Upper lobe of left lung (tissue), 6 donors: ENCODE measurements around the gene UBASH3B. TPM values are rescaled to one million over a fixed set of nuclear protein-coding genes. Genes with fewer than 3 reads are reported as not detected.

ENCODE experiments used
- ATAC-seq, 2 donors: fragments of 200-7000 bp; cut with Tn5 transposase; one replicate each; pipeline ENCODE4 v1.9.1; 2022; ENCODE audit warnings: mild to moderate bottlenecking in 2 of 2, moderate library complexity in 2 of 2; ENCODE audit not compliant: low FRiP score in 2 of 2
- DNase-seq, 2 donors: peaks; one replicate each; pipeline ENCODE4 v3.0.0-alpha.2; 2019 to 2020
- H3K27ac ChIP-seq, 4 donors: fragments of 200-600 bp; sonication (generic); one replicate each; pipeline ENCODE4 v1.5.1; 2016 to 2019
- H3K27me3 ChIP-seq, 4 donors: fragments of 200-600 bp; sonication (generic); one replicate each; pipeline ENCODE4 v1.5.1; 2017 to 2019
- H3K36me3 ChIP-seq, 4 donors: fragments of 200-600 bp; sonication (generic); one replicate each; pipeline ENCODE4 v1.5.1; 2016 to 2019
- H3K4me1 ChIP-seq, 4 donors: fragments of 200-600 bp; sonication (generic); one replicate each; pipeline ENCODE4 v1.5.1; 2018 to 2019
- H3K4me3 ChIP-seq, 4 donors: fragments of 200-600 bp; sonication (generic); one replicate each; pipeline ENCODE4 v1.5.1; 2017 to 2019; ENCODE audit warnings: mild to moderate bottlenecking in 2 of 4, moderate library complexity in 1 of 4
- H3K9me3 ChIP-seq, 4 donors: fragments of 200-600 bp; sonication (generic); one replicate each; pipeline ENCODE4 v1.5.1; 2018 to 2019
- EP300 ChIP-seq, 4 donors: sonication (generic); formaldehyde crosslinking; IDR thresholded peaks; one replicate each; pipeline ENCODE4 v1.5.1; 2017; ENCODE audit warnings: antibody characterized with exemption in 4 of 4, control low read depth in 2 of 4
- POLR2A ChIP-seq, 4 donors: fragments of 450-650 bp; IDR thresholded peaks; one replicate each; pipeline ENCODE4 v1.5.1; 2016 to 2017; ENCODE audit warnings: antibody characterized with exemption in 4 of 4, mild to moderate bottlenecking in 2 of 4
- POLR2AphosphoS5 ChIP-seq, 2 donors: sonication (generic); formaldehyde crosslinking; IDR thresholded peaks; one replicate each; pipeline ENCODE4 v1.5.1; 2017; ENCODE audit warnings: antibody characterized with exemption in 2 of 2
- WGBS, 2 donors: methylation state at CpG; one replicate each; pipeline ENCODE4 v1.1.5; 2017 to 2018; 5-methylcytosine and 5-hydroxymethylcytosine counted together
- total RNA-seq, 6 donors: library from RNA; depleted of rRNA in 4 of 6; stranded (reverse); fragments of >200 nt in 4 of 6; gene quantifications; one replicate each; pipeline versions ENCODE4 v1.1.0 to v1.2.1, GENCODE V29; 2016 to 2021
- TF ChIP-seq, protein P1 (sequence below), 6 experiments: fragments of 450-650 bp in 4 of 6; fragments of 200-600 bp in 2 of 6; sonication (generic) in 2 of 6; IDR thresholded peaks; one replicate each; pipeline ENCODE4 v1.5.1; 2016 to 2019; ENCODE audit warnings: antibody characterized with exemption in 6 of 6
- donor health status: DM: no; HTN: no; CAD: no; lungs with moderate emphysema.
- donor health status: DM: no; HTN: yes; CAD: no; lungs with severe emphysema.

The UBASH3B gene
- total RNA-seq, 6 donors from 2014 or later = 24.0 to 54.2 (median 40.4) TPM

DNA sequence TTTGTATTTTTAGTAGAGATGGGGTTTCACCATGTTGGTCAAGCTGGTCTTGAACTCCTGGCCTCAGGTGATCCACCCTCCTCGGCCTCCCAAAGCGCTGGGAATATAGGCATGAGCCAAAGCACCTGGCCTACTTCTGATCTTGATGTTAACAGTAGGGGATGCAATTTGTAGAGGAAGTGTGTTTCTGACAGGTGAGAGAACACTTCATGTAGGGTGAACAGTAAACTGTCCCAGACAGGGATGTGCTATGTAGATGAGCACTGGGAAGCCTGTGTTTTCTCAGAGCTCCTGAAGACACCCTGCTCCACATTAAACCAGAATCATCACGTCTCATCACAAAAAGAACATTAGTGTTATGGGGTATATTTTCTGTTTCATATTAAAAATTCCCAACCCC, 45.1 kb downstream of the UBASH3B start:
- Histone ChIP-seq H3K4me1 (peaks cover 0 to 10% (median 2%) of the 10 kb centered on the region in 4 donors), H3K4me3 (no peak overlapping the region), H3K27ac (no peak overlapping the region), H3K9me3 (no peaks in the 10 kb centered on the region), H3K36me3 (no peaks in the 10 kb centered on the region), H3K27me3 (no peaks in the 10 kb centered on the region)
- TF ChIP-seq POLR2AphosphoS5 (IDR thresholded peaks at IDR 0.05) = no peak
- TF ChIP-seq, protein P1, sequence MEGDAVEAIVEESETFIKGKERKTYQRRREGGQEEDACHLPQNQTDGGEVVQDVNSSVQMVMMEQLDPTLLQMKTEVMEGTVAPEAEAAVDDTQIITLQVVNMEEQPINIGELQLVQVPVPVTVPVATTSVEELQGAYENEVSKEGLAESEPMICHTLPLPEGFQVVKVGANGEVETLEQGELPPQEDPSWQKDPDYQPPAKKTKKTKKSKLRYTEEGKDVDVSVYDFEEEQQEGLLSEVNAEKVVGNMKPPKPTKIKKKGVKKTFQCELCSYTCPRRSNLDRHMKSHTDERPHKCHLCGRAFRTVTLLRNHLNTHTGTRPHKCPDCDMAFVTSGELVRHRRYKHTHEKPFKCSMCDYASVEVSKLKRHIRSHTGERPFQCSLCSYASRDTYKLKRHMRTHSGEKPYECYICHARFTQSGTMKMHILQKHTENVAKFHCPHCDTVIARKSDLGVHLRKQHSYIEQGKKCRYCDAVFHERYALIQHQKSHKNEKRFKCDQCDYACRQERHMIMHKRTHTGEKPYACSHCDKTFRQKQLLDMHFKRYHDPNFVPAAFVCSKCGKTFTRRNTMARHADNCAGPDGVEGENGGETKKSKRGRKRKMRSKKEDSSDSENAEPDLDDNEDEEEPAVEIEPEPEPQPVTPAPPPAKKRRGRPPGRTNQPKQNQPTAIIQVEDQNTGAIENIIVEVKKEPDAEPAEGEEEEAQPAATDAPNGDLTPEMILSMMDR (IDR thresholded peaks at IDR 0.05) = no peak
- ATAC-seq (no peak), DNase-seq (no peak)
- 92 to 100% methylated on average over 3 of the region's 3 CpGs for WGBS, 2 donors

DNA sequence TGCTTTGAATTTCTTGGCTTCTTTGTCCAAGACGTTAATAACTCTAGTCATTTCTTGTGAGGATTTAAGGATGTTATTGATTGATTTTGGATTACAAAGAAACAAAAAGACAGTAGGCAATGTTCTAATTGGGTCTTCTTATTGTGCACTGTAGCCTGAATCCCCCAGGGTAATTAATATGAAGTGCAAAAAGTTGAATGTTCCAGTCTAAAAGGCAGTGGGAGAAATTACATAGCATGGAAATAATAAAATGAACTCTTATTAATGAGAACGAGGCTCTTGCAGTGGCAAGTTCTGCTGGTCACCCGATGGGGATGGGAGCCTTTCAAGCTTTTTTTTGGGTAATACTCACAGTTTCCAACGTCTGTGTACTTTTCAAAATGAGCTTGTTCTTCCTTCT, 45.6 kb downstream of the UBASH3B start:
- H3K27me3 ChIP-seq = no peaks in the 10 kb centered on the region
- no peaks in the 10 kb centered on the region for H3K9me3 ChIP-seq
- TF ChIP-seq, protein P1 (IDR thresholded peaks at IDR 0.05) = no peak
- TF ChIP-seq POLR2A (IDR thresholded peaks at IDR 0.05) (no peak), EP300 (IDR thresholded peaks at IDR 0.05) (no peak), POLR2AphosphoS5 (IDR thresholded peaks at IDR 0.05) (no peak)
- no peak for DNase-seq
- no peak for ATAC-seq
- H3K4me1 ChIP-seq = peaks cover 0 to 10% (median 2%) of the 10 kb centered on the region in 4 donors
- no peaks in the 10 kb centered on the region for H3K36me3 ChIP-seq
- no peak overlapping the region for H3K27ac ChIP-seq
- H3K4me3 ChIP-seq = no peak overlapping the region
- WGBS, 2 donors = 70 to 72% methylated on average over 4 of the region's 4 CpGs

DNA sequence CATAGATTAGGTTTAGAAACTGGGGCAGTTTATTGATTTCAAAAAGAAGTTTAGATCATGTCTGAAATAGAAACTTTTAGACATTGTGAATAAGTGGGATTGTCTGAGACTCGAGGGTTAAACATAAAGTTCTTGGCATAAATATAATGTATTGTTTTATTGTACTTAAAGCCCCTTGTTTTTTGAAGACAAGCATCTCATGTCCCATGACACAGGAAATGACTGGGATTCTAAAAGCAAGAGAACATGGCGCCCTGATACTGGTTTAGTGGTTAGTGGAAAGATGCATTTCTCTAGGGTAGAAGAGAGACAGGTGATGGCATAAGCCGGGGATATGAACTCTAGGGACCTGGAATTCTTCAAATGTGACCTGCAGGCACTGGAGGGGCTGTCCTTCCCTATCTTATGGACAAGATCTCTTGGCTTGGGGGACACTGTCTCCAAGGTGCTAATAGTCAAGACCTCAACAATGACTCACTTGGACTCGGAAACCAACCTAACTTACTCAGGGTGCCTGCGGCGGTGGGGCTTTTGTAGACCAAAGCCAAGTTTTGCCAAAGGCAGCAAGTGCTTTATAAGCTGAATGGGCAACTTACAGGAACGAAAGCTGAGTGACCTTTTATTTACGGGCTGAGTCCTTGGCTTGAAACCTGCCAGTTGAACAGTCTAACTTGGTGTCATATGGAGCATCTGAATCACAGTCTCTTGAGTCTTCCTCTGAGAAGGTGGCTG, 48.2 kb downstream of the UBASH3B start:
- no peak for DNase-seq
- Histone ChIP-seq H3K36me3 (no peaks in the 10 kb centered on the region), H3K4me3 (no peak overlapping the region), H3K27me3 (no peaks in the 10 kb centered on the region), H3K9me3 (no peaks in the 10 kb centered on the region), H3K4me1 (peaks cover 0 to 2% (median 0%) of the 10 kb centered on the region in 4 donors), H3K27ac (no peak overlapping the region)
- ATAC-seq = no peak
- TF ChIP-seq, protein P1 (IDR thresholded peaks at IDR 0.05) = no peak
- TF ChIP-seq POLR2A (IDR thresholded peaks at IDR 0.05) = no peak
- TF ChIP-seq POLR2AphosphoS5 (IDR thresholded peaks at IDR 0.05) = no peak
- TF ChIP-seq EP300 (IDR thresholded peaks at IDR 0.05) = no peak
- WGBS, 2 donors = 86 to 88% methylated on average over 8 of the region's 8 CpGs

DNA sequence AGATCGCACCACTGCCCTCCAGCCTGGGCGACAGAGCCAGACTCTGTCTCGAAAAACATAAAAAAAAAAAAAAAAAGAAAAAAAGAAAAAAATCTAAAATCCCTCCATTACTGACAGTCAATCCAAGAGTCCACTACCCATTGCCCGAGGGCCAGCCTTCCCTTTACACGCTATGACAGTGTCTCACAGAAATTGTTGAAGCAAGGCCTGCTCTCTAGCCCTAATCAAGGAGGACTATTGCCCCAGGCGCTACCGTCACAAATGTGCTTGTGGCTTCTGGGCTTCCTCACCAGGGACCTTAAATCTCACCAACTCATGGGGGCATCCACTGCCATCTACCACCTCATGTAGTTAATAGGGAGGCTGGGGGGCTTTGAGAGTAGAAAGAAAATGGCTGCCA, 49.9 kb downstream of the UBASH3B start:
- H3K27ac ChIP-seq = no peak overlapping the region
- H3K9me3 ChIP-seq = no peaks in the 10 kb centered on the region
- no peak for TF ChIP-seq POLR2AphosphoS5 (IDR thresholded peaks at IDR 0.05)
- TF ChIP-seq EP300 (IDR thresholded peaks at IDR 0.05) = no peak
- TF ChIP-seq, protein P1 (IDR thresholded peaks at IDR 0.05) = no peak
- TF ChIP-seq POLR2A (IDR thresholded peaks at IDR 0.05) = no peak
- ATAC-seq (no peak), DNase-seq (no peak)
- no peaks in the 10 kb centered on the region for H3K4me1 ChIP-seq
- 94 to 96% methylated on average over 7 of the region's 7 CpGs for WGBS, 2 donors
- no peaks in the 10 kb centered on the region for H3K27me3 ChIP-seq
- H3K4me3 ChIP-seq = no peak overlapping the region
- no peaks in the 10 kb centered on the region for H3K36me3 ChIP-seq
